ENCODE measurements around the gene ANO1. TPM values are rescaled to one million over a fixed set of nuclear protein-coding genes. Genes with fewer than 3 reads are reported as not detected.

Gene ANO1
- total RNA-seq, 4 donors from 2014 or later, result 22.5 to 57.6 (median 41.4) TPM

- 76 to 83% methylated on average over 3 to 4 of the region's 4 CpGs for whole genome bisulfite sequencing, 2 donors (ENCODE audit: low coverage in 1 of 2)
- no peak for ATAC-seq
- Histone ChIP-seq H3K27ac (no peak overlapping the region), H3K9me3 (peaks cover 0 to 65% (median 0%) of the 10 kb centered on the region in 3 donors), H3K4me1 (no peaks in the 10 kb centered on the region), H3K36me3 (no peaks in the 10 kb centered on the region), H3K27me3 (peaks cover 42% of the 10 kb centered on the region), H3K4me3 (no peak overlapping the region)
- TF ChIP-seq POLR2A (IDR thresholded peaks at IDR 0.05), result no peak
- TF ChIP-seq CTCF (IDR thresholded peaks at IDR 0.05), result no peak
- TF ChIP-seq POLR2AphosphoS5 (IDR thresholded peaks at IDR 0.05), result no peak
- no peak for TF ChIP-seq EP300 (IDR thresholded peaks at IDR 0.05)
Observed at GRCh38 chr11:70040869-70041501, 37.1 kb upstream of the ANO1 start.

DNA sequence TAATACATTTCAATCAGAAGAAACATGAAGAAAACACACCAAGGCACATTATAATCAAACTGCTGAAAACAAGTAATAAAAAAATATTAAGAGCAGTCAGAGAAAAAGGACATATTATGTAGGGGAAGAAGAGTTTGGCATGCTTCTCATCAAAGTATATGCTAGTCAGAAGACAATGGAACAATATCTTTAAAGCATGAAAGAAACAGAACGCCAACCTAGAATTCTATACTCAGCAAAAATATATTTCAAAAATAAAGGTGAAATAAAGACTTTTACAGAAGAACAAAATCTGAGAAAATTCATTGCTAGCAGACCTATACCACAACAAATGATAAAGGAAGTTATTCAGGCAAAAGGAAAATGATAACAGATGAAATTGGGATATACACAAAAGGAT is 34.6 kb upstream of the ANO1 start:
- WGBS, 2 donors (ENCODE audit: low coverage in 1 of 2), result 80 to 86% methylated on average over 1 of the region's 1 CpG
- ATAC-seq, result no peak
- TF ChIP-seq POLR2AphosphoS5 (IDR thresholded peaks at IDR 0.05) (no peak), CTCF (IDR thresholded peaks at IDR 0.05) (no peak), POLR2A (IDR thresholded peaks at IDR 0.05) (no peak), EP300 (IDR thresholded peaks at IDR 0.05) (no peak)
- Histone ChIP-seq H3K36me3 (no peaks in the 10 kb centered on the region), H3K9me3 (peaks cover 0 to 47% (median 0%) of the 10 kb centered on the region in 3 donors), H3K4me3 (no peak overlapping the region), H3K27me3 (peaks cover 37% of the 10 kb centered on the region), H3K4me1 (peaks cover 0 to 5% (median 0%) of the 10 kb centered on the region in 3 donors), H3K27ac (no peak overlapping the region)

DNA sequence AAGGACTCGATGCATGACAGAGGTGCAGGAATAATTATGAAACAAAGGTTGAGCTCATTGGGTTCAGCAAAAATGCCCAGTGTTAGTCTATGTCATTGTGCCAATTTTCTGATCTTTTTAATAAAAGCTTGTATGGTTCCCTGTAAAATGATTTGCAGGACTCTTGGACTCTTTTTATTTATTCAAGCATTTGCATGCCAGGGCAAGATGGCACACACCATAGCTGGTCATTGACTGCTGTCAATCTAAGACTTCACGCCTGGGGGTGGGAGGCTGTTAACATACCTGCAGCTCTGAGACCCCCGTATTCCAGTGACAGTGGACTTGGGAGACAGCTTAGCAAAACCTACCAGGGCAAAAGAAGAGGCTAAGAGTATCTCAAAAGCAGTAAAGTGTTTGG is 32.0 kb upstream of the ANO1 start:
- TF ChIP-seq EP300 (IDR thresholded peaks at IDR 0.05) (no peak), CTCF (IDR thresholded peaks at IDR 0.05) (no peak), POLR2A (IDR thresholded peaks at IDR 0.05) (no peak), POLR2AphosphoS5 (IDR thresholded peaks at IDR 0.05) (no peak)
- WGBS, 2 donors (ENCODE audit: low coverage in 1 of 2), result 55 to 76% methylated on average over 3 of the region's 3 CpGs
- Histone ChIP-seq H3K27me3 (peaks cover 40% of the 10 kb centered on the region), H3K36me3 (no peaks in the 10 kb centered on the region), H3K27ac (no peak overlapping the region), H3K4me1 (peaks cover 0 to 5% (median 0%) of the 10 kb centered on the region in 3 donors), H3K9me3 (peaks cover 0 to 32% (median 0%) of the 10 kb centered on the region in 3 donors), H3K4me3 (no peak overlapping the region)
- no peak for ATAC-seq

GRCh38 chr11:70048279-70049024 is 29.7 kb upstream of the ANO1 start:
- ATAC-seq, result no peak
- Histone ChIP-seq H3K9me3 (peaks cover 0 to 11% (median 0%) of the 10 kb centered on the region in 3 donors), H3K27me3 (peaks cover 42% of the 10 kb centered on the region), H3K4me3 (no peak overlapping the region), H3K36me3 (no peaks in the 10 kb centered on the region), H3K4me1 (peaks cover 0 to 5% (median 0%) of the 10 kb centered on the region in 3 donors), H3K27ac (no peak overlapping the region)
- WGBS, 2 donors (ENCODE audit: low coverage in 1 of 2), result 50 to 58% methylated on average over 4 to 7 of the region's 12 CpGs
- TF ChIP-seq POLR2A (IDR thresholded peaks at IDR 0.05) (no peak), CTCF (IDR thresholded peaks at IDR 0.05) (no peak), POLR2AphosphoS5 (IDR thresholded peaks at IDR 0.05) (no peak), EP300 (IDR thresholded peaks at IDR 0.05) (no peak)
